Esophagus mucosa (tissue), 1 donor: ENCODE measurements around the gene C4orf50. TPM values are rescaled to one million over a fixed set of nuclear protein-coding genes. Genes with fewer than 3 reads are reported as not detected.
A peak's percentile ranks its signal among the peaks of the same experiment; 100 is the strongest.
"Not testable (repeated sequence)": the region's sequence is repeated elsewhere in the genome, so short reads cannot be mapped to it uniquely, and the experiment has no call there.

ENCODE experiments used
- ATAC-seq: fragments of 200-7000 bp; cut with Tn5 transposase; one replicate; pipeline ENCODE4 v1.9.1; 2020
- total RNA-seq: library from RNA; stranded (reverse); gene quantifications from one replicate; pipeline ENCODE4 v1.2.4, GENCODE V29; 2023
- donor health status: DM: yes; HTN: yes; CAD: no.

The C4orf50 gene
- total RNA-seq, 1 donor from 2014 or later = 0.04 TPM

DNA sequence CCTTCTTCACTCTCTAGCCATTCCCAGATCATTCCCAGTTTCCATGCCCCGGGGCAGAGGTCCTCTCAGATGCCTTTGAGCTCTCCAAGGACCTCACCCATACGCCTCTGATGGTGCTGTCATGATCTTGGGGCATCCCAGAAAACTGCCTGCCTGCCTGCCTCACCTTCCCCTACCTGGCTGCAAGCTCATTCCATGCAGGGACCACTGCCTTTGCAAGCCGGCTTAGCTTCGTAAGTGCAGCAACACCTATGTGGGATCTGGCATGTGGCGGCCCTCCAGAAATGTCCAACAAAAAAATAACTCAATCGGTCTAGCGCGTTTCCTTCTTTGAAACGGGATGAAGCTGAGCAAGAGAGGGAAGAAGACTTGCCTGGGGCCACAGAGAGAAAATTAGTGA, 53.0 kb downstream of the C4orf50 start:
- no peak for ATAC-seq

GRCh38 chr4:5964030-5964429, 54.2 kb downstream of the C4orf50 start:
- ATAC-seq = no peak

- ATAC-seq = no peak
Measured at GRCh38 chr4:5963611-5964010, 54.6 kb downstream of the C4orf50 start.

DNA sequence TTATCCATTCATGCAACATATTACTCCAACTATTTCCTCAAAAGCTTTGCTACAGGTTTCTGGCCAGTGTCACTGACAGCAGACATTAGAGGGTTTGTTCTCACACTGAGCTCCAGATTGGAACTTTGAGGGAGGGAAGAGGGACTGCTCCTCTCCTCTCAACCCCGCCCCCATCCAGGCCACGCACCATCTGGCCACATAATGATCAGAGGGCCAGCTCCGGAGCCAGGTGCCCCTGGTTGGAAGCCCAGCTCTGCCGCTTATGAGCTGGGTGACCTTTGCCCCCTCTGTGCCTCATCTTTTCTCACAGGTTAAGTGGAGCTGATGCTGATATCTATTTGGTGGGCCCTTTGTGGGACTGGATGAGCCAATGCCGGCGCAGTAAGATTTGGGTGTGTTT, 55.8 kb downstream of the C4orf50 start:
- ATAC-seq = no peak

DNA sequence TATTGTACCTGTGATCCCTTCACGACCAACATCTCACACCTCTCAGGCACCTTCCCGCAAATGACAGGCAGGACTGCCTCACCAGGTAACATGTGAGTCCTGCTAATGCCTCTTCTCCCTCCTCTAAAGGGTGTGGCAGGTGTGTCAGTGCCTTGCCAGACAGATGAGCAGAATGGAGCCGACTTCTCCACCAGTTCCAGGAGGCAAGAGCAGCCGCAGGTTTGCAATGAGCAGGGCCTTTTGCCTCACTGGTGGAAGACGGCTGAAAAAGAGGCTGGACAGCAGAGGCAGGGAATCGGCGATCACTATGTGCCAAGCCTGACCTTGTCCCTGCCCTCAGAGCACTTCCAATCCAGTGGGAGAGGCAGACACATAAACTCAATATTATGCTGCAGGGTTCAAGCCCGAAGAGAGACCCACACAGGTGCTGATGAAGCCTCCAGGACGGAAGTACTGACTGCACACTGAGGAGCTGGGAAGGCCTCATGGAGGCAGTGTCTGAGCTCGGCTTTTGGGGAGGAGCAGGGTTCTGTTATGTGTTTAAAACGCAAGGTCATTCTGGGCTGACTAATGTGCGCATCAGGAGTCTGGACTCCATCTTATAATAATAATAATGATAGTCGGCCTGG, 57.9 kb downstream of the C4orf50 start:
- ATAC-seq = no peak

GRCh38 chr4:5959211-5959982, 58.8 kb downstream of the C4orf50 start:
- no peak for ATAC-seq

DNA sequence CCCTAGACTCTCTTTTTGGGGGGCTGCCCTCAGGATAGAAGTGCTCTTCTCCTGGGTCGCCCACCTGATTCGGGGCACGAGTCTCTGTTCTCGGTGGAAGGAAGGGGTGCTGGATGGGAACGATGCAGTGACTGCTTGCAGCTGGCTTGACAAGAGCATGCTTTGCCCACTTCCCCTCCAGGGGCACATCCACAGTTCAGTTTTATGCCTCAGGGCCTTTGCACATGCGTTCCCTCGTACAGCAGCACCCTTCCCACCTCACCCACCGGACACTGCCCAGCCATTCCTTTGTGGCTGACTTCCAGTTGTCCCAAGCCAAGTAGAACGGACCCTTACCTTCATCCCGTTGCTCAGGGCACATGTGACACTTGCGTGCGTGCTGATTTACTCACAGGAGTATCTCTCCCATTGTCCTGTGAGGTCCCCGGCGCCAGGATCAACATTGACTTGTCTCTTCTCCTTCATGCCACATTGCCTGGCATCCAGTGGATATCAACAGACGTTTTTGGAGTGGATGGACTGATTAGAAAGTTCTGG, 60.0 kb downstream of the C4orf50 start:
- no peak for ATAC-seq

DNA sequence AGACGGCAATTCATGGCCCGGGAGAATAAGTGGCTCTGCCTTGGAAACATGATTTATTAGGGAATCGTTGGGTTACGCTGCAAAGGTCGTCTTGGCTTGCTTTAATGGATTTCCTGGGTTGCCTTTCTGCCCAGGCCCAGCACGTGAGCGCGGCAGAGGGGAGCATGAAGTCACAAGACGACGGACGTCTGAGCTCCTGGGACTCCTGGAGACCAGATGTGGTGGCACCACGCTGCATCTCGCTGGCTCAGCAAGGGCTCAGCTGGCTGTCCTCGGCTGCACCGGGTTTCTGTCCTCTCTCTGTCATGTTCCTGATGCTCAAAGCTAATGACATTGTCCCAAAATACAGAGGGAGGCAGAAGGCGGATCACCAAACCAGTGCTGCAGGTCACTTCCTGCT, 61.2 kb downstream of the C4orf50 start:
- no peak for ATAC-seq

GRCh38 chr4:5956285-5957021, 61.8 kb downstream of the C4orf50 start:
- ATAC-seq = peak; percentile 53

- ATAC-seq = no peak
Measured at GRCh38 chr4:5955856-5956255, 62.4 kb downstream of the C4orf50 start.

GRCh38 chr4:5955201-5955821, 62.9 kb downstream of the C4orf50 start:
- ATAC-seq = no peak

- ATAC-seq = no peak
Measured at GRCh38 chr4:5954056-5954760, 64.0 kb downstream of the C4orf50 start.

DNA sequence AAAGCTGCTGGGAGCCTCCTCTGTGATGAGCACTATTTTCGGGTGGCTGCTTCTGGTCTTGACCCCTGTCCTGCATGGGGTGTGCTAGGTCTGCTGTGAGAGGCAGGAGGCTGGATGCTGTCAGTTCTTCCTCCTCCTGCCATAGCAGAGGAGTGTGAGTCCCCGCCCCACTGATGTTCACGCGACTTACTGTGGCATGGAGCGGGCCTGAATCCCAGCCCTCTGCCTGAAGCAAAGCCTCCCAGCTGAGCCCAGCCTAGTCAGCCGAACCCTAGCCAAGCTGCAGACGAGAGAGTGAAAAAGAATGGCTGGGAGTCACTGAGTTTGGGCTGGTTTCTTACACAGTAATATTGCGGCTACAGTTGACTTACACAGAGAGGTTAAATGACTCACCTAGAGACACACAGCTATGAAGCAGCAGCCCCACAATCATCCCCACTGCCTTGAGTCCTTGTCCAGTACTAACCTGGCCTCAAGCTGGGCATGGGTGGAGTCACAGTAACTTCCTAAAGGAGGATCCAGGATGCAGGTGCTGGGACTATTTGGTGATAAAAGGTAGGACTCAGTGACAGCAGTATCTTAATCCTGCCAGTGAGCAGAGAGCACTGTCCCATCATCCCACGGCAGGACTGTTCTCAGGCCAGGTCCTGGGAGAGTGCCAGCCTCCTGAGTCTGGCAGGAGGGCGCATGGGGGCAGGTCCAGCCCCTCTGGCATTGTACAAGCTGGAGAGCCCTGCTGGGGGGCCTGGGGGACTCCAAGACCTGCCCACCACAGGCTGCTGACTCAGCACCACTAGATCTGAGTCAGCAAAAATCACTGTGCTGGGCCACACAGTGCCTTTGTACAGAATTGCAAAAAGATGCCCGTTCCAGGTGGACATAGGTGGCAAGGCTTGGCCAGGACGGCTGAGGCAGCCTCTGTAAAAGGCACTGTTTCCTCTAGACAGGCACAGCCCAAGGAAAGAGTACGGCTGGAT, 65.0 kb downstream of the C4orf50 start:
- no peak for ATAC-seq

GRCh38 chr4:5952286-5952974, 65.8 kb downstream of the C4orf50 start:
- ATAC-seq = no peak

- ATAC-seq = not testable (repeated sequence)
Measured at GRCh38 chr4:5946653-5947052, 71.6 kb downstream of the C4orf50 start.

- ATAC-seq = no peak
Measured at GRCh38 chr4:5945936-5946335, 72.3 kb downstream of the C4orf50 start.

- no peak for ATAC-seq
Measured at GRCh38 chr4:5945171-5945570, 73.1 kb downstream of the C4orf50 start.

- ATAC-seq = no peak
Measured at GRCh38 chr4:5943561-5943960, 74.7 kb downstream of the C4orf50 start.

DNA sequence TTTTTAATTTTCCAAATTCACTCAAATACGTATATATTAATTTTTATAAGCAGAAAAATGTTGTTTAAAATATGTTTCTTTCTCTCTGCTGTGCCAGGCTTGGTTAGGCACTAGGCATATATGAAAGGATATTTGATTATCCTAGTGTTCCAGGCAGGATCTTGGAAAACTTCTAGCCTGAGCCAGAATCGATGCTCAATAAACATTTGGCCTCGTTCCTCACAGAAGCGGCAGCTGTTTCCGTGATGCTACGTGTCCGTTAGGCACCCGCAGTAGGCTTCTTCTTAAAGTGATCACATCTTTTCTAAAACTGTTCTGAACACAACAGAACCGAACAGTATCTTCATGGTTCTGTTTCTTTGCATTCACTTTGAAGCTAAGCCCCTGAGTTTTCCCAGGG, 75.3 kb downstream of the C4orf50 start:
- no peak for ATAC-seq

DNA sequence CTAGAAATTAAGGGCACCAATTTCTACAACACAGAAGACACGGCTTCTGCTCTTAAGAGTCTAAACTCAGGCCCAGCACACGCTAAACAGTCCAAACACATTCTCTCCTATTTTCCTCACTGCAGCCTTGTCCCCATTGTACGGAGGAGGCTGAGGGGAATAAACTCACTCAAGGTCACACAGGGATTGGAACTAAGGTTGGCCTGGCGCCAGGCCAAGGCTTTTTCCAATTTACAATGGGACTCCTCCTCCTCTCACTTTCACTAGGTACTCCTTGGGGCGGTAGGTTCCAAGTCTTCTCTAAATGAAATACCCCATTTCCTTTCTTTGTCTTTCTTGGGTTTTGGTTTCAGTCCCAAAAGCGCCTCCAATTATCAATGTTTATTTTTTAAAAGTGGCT, 76.6 kb downstream of the C4orf50 start:
- ATAC-seq = no peak
